NCI-H146 (cell line): ENCODE results near the gene PCSK2.
A peak's percentile ranks its signal among the peaks of the same experiment; 100 is the strongest.

Experiments
- DNase-seq: peaks from one replicate; lab custom pipeline; 2025; lab: John Stamatoyannopoulos, UW

PCSK2 gene

GRCh38 chr20:17334932-17335331 lies 108.1 kb downstream of the PCSK2 start:
- DNase-seq: no peak

GRCh38 chr20:17339000-17339399 lies 112.2 kb downstream of the PCSK2 start:
- peak; percentile 20 for DNase-seq

GRCh38 chr20:17343091-17343490 lies 116.3 kb downstream of the PCSK2 start:
- DNase-seq: no peak

GRCh38 chr20:17343656-17344452 lies 117.0 kb downstream of the PCSK2 start:
- no peak for DNase-seq

- no peak for DNase-seq
Measured at GRCh38 chr20:17344790-17345189, 118.0 kb downstream of the PCSK2 start.

GRCh38 chr20:17345321-17345720 lies 118.5 kb downstream of the PCSK2 start:
- DNase-seq: no peak

GRCh38 chr20:17350321-17350720 lies 123.5 kb downstream of the PCSK2 start:
- DNase-seq: no peak

GRCh38 chr20:17357238-17357637 lies 130.4 kb downstream of the PCSK2 start:
- peak; percentile 81 for DNase-seq

GRCh38 chr20:17358854-17359253 lies 132.0 kb downstream of the PCSK2 start:
- no peak for DNase-seq

GRCh38 chr20:17364681-17365080 lies 137.8 kb downstream of the PCSK2 start:
- DNase-seq: no peak

GRCh38 chr20:17365831-17366230 lies 139.0 kb downstream of the PCSK2 start:
- DNase-seq: no peak

GRCh38 chr20:17369506-17369905 lies 142.7 kb downstream of the PCSK2 start:
- no peak for DNase-seq

GRCh38 chr20:17372806-17373440 lies 146.1 kb downstream of the PCSK2 start:
- no peak for DNase-seq

- no peak for DNase-seq
Measured at GRCh38 chr20:17374086-17374485, 147.2 kb downstream of the PCSK2 start.

GRCh38 chr20:17376031-17376430 lies 149.2 kb downstream of the PCSK2 start:
- no peak for DNase-seq

- peak; percentile 42 for DNase-seq
Measured at GRCh38 chr20:17377231-17377630, 150.4 kb downstream of the PCSK2 start.

GRCh38 chr20:17379651-17380050 lies 152.8 kb downstream of the PCSK2 start:
- no peak for DNase-seq

GRCh38 chr20:17380801-17381200 lies 154.0 kb downstream of the PCSK2 start:
- DNase-seq: no peak

- no peak for DNase-seq
Measured at GRCh38 chr20:17381724-17382123, 154.9 kb downstream of the PCSK2 start.

- no peak for DNase-seq
Measured at GRCh38 chr20:17385798-17386197, 159.0 kb downstream of the PCSK2 start.

GRCh38 chr20:17390655-17391054 lies 163.8 kb downstream of the PCSK2 start:
- DNase-seq: no peak

GRCh38 chr20:17391127-17391771 lies 164.4 kb downstream of the PCSK2 start:
- no peak for DNase-seq

GRCh38 chr20:17394411-17394810 lies 167.6 kb downstream of the PCSK2 start:
- no peak for DNase-seq
